Cardiac fibroblast (primary cell): ENCODE data around the gene FHDC1.

Experiments used
- DNase-seq, 2 donors: peaks; one replicate each; pipeline versions ENCODE4 v3.0.0 to v3.0.0-alpha.2; 2010; ENCODE audit warnings: low read depth in 2 of 2
- H3K4me3 ChIP-seq, 2 donors: replicated peaks in 1 of 2; 1 replicate in 1 of 2; 2 replicates in 1 of 2; pipeline ENCODE4 v1.5.1; 2011; ENCODE audit warnings: low read depth in 2 of 2, low read length in 2 of 2, mild to moderate bottlenecking in 2 of 2, moderate library complexity in 1 of 2
- CTCF ChIP-seq: IDR thresholded peaks from one replicate; pipeline ENCODE4 v1.5.1; 2011; ENCODE audit warnings: low read depth, mild to moderate bottlenecking, low read length, inconsistent platforms

FHDC1 gene

DNA sequence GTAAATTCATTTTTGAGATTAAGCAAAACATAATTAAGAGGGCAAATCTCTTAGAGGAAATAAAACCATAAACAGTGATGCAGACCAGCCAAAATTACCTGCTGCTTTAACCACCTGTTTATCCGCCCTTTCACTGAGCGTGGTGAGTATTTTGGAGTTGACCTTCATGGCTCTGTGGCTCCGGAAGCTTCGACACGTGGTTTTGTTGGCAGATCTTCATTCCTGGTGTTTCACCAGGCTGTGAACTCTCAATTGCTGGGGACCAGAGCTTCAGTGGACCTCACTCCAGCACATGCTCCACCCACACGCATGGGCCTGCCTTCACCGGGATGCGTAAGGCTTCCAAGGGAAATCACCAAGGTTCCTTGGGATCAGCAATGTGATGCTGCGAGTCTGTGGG is 83.8 kb downstream of the FHDC1 start:
- no peak overlapping the region for H3K4me3 ChIP-seq
- TF ChIP-seq CTCF: no peak

DNA sequence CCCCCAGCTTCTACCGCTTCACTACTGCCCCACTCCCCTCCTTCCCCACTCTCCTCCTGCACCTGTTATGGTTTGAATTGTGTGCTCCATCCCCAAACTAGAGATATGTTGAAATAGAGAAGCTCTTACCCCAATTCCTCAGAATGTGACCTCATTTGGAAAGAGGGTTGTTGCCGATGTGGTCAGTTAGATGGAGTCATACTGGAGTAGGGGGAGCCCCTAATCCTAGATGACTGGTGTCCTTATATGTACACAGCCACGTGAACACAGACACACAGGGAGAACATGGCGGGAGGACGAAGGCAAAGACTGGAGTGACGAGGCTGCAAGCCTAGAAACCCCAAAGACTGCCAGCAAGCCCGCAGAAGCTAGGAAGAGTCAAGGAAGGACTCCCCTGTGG is 84.3 kb downstream of the FHDC1 start:
- no peak for DNase-seq
- no peak overlapping the region for H3K4me3 ChIP-seq
- no peak for TF ChIP-seq CTCF

More for the DNA sequence above, 83.8 kb downstream of the FHDC1 start:
- no peak for DNase-seq

DNA sequence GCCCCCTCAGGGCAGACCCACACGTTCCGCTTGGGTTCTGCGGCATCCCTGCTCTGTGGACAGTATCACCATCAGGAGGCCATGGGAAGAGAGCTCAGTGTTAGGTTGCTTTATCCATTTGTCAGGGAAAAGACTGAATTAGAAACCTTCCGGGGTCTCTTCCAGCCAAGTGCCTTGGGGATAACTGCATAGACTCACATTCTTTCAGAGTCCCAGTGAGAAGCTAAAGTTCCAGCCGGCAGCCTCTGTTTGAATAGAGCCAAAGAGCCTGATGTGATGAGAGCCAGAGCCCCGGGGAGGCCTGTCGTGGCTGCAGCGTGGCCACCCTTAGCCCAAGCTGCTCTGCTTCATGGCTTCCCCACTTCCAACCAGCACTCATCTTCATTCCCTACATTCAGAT is 85.2 kb downstream of the FHDC1 start:
- H3K4me3 ChIP-seq: no peak overlapping the region
- TF ChIP-seq CTCF: no peak
- no peak for DNase-seq

DNA sequence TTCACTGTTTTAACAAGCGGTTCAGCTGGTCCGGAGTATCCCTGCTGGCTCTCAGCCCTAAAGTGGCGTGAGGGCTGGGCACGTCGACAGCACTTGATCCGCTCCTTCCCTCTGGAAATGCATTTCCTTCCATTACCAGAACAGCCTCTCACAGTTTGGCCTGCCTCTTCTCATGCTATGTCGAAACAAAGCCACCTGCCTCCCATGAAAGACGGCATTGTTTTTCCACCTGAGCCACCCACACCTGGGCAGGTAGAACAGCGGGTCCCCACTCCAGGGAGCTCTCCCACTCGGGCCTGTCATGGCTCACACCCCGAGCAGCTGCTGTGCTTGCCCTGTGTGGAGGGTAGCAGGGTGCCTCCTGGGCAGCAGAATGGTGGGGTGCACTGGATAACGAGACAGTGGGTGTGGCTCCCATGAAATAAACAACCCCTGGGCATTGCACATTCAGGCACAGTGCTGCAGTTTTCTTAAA is 86.2 kb downstream of the FHDC1 start:
- TF ChIP-seq CTCF: no peak
- H3K4me3 ChIP-seq: no peak overlapping the region
- no peak for DNase-seq

GRCh38 chr4:153023139-153023538 is 87.0 kb downstream of the FHDC1 start:
- DNase-seq: no peak
- no peak for TF ChIP-seq CTCF
- H3K4me3 ChIP-seq: no peak overlapping the region

GRCh38 chr4:153023692-153024394 is 87.7 kb downstream of the FHDC1 start:
- DNase-seq: no peak
- no peak overlapping the region for H3K4me3 ChIP-seq
- no peak for TF ChIP-seq CTCF

- DNase-seq: no peak
- no peak overlapping the region for H3K4me3 ChIP-seq
- no peak for TF ChIP-seq CTCF
Measured at GRCh38 chr4:153024466-153024865, 88.3 kb downstream of the FHDC1 start.
